GM12865 (cell line): Measurements from ENCODE around the gene RAB1B.

Experiments used
- DNase-seq: peaks from one replicate; pipeline ENCODE4 v3.0.0; 2010; ENCODE audit warnings: low read depth
- H3K4me3 ChIP-seq: 2 replicates; pipeline ENCODE4 v1.5.1; 2011; ENCODE audit warnings: mild to moderate bottlenecking, low read depth, low read length, control low read depth
- TF ChIP-seq, protein P1 (sequence below): IDR thresholded peaks from 2 replicates; pipeline ENCODE4 v1.5.1; 2011; ENCODE audit warnings: low read length, control low read depth, low read depth, inconsistent platforms; ENCODE audit not compliant: insufficient read depth; ENCODE audit errors: missing control alignments

RAB1B gene

DNA sequence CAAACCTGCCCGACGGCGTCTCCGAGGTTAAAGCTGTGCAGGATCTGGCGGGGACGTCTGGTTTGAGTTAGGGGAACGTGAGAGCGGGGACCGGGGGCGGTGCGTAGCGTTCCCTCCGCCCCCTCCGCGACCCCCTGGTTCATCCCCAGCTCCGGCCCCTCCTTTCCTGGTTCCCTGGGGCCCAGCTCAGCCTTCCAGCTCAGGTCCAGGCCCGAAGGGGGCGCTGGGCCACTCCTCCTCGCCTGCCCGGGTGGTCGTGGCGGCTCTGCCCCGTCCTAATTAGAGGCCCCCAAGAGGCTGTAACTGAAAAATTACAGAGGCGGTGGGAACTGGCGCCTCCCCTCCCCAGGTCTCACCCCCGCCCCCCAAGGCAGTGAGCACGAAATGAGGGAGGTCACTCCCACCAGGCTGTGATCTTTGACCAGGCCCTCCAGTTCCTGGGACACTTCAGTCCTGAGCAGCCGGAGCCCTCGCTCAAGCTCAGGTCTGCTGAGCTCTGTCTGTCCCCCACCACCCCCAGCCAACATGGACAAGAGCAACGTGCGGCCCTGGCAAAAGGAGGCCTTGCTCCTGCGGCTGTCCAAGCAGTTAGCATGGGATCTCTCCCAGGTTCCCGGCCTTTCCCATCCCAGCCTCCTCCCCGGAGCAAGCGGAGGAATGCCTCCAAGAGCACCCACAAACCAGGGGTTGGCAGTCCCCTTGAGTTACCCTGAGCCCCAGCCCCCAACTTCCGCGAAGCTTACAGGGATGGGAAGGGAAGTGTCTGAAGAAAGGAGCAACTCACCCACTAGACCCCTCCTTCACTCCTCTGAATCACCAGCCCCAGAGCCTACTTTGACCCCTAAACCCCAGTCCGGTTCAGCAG is 45.1 kb downstream of the RAB1B start:
- TF ChIP-seq, protein P1, sequence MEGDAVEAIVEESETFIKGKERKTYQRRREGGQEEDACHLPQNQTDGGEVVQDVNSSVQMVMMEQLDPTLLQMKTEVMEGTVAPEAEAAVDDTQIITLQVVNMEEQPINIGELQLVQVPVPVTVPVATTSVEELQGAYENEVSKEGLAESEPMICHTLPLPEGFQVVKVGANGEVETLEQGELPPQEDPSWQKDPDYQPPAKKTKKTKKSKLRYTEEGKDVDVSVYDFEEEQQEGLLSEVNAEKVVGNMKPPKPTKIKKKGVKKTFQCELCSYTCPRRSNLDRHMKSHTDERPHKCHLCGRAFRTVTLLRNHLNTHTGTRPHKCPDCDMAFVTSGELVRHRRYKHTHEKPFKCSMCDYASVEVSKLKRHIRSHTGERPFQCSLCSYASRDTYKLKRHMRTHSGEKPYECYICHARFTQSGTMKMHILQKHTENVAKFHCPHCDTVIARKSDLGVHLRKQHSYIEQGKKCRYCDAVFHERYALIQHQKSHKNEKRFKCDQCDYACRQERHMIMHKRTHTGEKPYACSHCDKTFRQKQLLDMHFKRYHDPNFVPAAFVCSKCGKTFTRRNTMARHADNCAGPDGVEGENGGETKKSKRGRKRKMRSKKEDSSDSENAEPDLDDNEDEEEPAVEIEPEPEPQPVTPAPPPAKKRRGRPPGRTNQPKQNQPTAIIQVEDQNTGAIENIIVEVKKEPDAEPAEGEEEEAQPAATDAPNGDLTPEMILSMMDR: no peak
- H3K4me3 ChIP-seq: peak overlapping the region; percentile 13
- DNase-seq: no peak

DNA sequence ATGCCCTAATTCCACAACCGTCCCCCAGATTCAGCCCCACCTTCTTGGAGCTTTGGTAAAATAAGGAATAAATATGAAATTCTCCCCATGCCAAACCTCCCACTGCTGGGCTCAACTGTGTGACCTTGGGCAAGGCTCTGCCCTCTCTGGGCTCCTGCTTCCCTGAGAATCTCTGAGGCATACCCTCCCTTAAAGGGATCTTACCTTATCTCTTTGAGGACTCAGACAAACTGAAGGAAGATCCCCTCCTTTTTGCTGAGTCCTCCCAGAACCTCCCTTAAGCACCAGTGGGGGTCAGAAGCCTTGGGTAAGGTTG is 45.7 kb downstream of the RAB1B start:
- TF ChIP-seq, protein P1: no peak
- DNase-seq: no peak
- H3K4me3 ChIP-seq: no peak overlapping the region

DNA sequence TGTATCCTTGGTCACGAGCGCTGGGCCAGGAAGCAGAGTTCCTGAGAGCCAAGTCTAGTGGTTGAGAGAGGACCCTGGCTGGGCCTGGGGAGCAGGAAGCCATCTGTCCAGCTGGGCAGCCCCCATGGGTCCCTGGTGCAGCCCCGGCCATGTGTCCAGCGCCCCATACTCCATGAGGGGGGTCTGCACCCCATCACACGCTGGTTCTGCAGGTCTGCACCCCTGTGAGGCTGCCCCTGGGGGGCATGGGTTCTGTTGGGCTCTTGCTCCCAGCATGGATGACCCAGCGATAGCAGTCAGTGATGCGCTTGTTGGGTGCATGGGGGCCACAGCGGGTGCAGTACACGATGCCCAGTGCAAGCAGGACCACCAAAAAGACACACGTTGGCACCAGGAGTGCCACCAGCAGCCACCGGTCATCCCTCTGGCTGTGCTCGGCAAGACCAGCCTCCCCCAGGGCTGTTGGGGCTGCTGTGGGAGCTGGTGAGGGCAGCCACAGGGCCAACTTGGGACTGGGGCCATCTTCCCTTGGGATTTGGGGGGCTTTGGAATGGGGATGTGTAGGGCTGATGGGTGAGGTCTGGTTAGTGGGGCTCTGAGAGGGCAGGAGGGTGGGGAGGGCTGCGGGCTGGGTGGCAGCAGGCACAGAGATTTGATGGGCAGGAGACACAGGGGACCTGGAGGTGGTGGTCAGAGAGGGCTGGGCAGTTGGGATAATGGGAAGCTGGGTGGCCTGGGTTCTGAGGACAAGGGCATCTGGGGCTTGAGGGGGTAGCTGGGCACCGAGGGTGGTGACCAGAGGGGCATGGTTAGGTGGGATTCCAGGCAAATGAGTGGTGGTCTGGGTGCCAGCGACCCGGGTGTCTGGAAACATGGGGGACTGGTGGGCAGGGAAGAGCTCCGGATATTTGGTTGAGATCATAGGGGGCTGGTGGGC is 46.4 kb downstream of the RAB1B start:
- TF ChIP-seq, protein P1: no peak
- H3K4me3 ChIP-seq: no peak overlapping the region
- DNase-seq: no peak

DNA sequence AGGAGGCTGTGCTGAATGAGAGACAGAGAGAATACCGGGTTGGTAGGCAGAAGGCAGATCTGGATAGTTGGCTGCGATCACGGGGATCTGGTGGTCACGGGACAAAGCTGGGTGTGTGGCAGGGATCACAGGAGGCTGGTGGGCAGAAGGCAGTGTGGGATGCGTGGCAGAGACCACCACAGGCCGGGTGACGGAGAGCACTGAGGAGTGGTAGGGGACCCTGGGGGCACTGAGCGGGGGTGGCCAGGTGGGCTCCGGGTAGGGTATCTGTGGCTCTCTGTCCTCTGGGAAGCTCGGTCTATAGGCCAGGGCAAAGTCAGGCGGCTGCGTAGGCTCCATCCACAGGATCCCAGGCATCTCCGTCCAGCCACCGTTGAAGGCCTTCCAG is 47.1 kb downstream of the RAB1B start:
- no peak for DNase-seq
- TF ChIP-seq, protein P1: no peak
- H3K4me3 ChIP-seq: no peak overlapping the region

DNA sequence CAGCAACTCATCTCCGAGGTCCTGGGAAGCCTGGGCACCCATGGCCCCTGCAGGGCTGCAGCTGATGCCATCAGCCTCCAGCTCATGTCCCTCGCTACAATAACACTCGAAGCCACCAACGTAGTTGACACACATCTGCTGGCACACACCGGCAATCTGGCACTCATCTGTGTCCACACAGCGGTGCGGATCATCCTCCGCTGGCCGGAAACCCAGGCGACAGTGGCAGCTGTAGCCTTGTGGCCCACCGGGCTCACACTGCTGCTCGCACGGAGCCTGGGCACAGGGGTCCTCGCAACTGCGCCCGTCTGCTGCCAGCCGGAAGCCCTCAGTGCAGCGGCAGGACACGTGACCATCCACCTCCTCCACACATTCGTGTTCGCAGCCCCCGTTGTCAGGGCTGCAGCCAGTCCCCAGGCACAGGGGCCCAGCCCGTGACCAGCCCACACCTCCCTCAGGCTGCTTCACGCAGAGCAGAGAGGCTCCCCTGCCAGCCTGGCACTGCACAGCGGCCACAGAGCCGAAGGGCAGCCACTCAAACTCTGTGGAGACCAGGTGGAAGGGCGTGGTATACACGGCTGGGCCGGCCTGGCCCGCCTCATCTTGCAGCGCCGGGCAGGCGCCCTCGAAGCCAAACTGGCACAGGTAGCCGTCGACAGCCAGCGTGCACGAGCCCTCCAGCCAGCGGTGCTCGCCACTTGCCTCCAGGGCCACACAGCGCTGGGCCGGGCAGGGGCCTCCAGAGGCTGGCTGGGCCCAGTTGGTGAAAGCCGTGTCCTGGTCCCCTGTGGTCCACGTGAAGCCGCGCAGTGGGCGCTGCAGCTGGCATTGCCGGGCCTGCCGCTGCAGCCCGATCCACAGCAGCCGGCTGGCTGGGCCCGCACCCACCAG is 47.7 kb downstream of the RAB1B start:
- H3K4me3 ChIP-seq: no peak overlapping the region
- DNase-seq: no peak

DNA sequence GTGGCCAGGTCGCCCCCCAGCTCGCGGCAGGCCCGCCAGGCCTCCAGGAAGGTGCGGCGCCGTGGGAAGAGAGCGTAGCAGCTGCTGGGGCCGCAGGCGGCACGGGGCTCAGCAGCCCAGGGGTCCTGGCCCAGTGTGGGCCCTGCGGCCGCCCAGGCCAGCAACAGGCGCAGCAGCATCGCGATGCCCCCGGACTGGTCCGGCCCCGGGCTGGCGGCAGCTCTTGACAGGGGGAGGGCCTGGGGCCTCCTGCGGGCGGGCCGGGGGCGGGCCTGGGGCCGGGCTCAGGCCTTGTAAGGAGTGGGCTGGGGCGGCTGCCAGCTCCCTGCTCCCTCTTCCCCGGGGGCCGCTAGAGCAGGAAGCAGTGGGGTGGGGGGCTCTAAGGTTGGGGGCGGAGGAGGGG is 48.4 kb downstream of the RAB1B start, which contains the start of gene CD248:
TSS of gene CD248 (minus strand) at position 196 of the 403 bp plus-strand sequence. CDS start at position 179, 17 bp downstream.
- H3K4me3 ChIP-seq: no peak within 1 kb of the TSS
- DNase-seq: no peak
- TF ChIP-seq, protein P1: no peak

More for the DNA sequence above, 47.7 kb downstream of the RAB1B start:
- TF ChIP-seq, protein P1: no peak
